Mesenchymal stem cell (in vitro differentiated cells and primary cell): ENCODE data around the gene GPC4.

Source experiments
- DNase-seq: peaks from one replicate; pipeline ENCODE4 v3.0.0-alpha.2; 2013
- H2AFZ ChIP-seq: one replicate; pipeline ENCODE4 v1.6.1; 2013; ENCODE audit warnings: low read depth, mild to moderate bottlenecking, control low read depth, inconsistent platforms, low read length, moderate library complexity
- H2AK5ac ChIP-seq: 2 replicates; pipeline ENCODE4 v1.6.1; 2013; ENCODE audit warnings: low read length, moderate library complexity, mild to moderate bottlenecking, inconsistent platforms; ENCODE audit not compliant: severe bottlenecking
- H2BK120ac ChIP-seq: one replicate; pipeline ENCODE4 v1.6.1; 2013; ENCODE audit warnings: low read depth, mild to moderate bottlenecking, inconsistent platforms, low read length, moderate library complexity
- H2BK12ac ChIP-seq, 2 experiments: one replicate each; pipeline ENCODE4 v1.6.1; 2013; ENCODE audit warnings: inconsistent platforms in 2 of 2, low read length in 2 of 2, mild to moderate bottlenecking in 2 of 2, moderate library complexity in 2 of 2, control low read depth in 1 of 2
- H2BK15ac ChIP-seq: one replicate; pipeline ENCODE4 v1.6.1; 2013; ENCODE audit warnings: mild to moderate bottlenecking, low read depth, inconsistent platforms; ENCODE audit not compliant: poor library complexity, severe bottlenecking
- H2BK5ac ChIP-seq: 2 replicates; pipeline ENCODE4 v1.6.1; 2013; ENCODE audit warnings: low read depth, mild to moderate bottlenecking, low read length, control low read depth, inconsistent platforms; ENCODE audit not compliant: poor library complexity, severe bottlenecking
- H3K14ac ChIP-seq, 2 experiments: one replicate each; pipeline ENCODE4 v1.6.1; 2013; ENCODE audit warnings: inconsistent platforms in 2 of 2, low read length in 2 of 2, control low read depth in 1 of 2, mild to moderate bottlenecking in 1 of 2, moderate library complexity in 1 of 2
- H3K18ac ChIP-seq, 2 experiments: one replicate each; pipeline ENCODE4 v1.6.1; 2013; ENCODE audit warnings: inconsistent platforms in 2 of 2, low read length in 2 of 2, control low read depth in 1 of 2, low read depth in 1 of 2, mild to moderate bottlenecking in 1 of 2
- H3K23ac ChIP-seq, 2 experiments: one replicate each; pipeline ENCODE4 v1.6.1; 2013; ENCODE audit warnings: inconsistent platforms in 2 of 2, low read length in 2 of 2, mild to moderate bottlenecking in 2 of 2, moderate library complexity in 2 of 2, control low read depth in 1 of 2
- H3K27ac ChIP-seq: 2 replicates; pipeline ENCODE4 v1.5.1; 2013; ENCODE audit warnings: mild to moderate bottlenecking, moderate library complexity, low read length, control low read depth, inconsistent platforms; ENCODE audit not compliant: poor library complexity, severe bottlenecking
- H3K27me3 ChIP-seq, 2 experiments: 2 replicates each; pipeline versions ENCODE4 v1.6.1 to v1.7.0; 2013; ENCODE audit warnings: low read length in 2 of 2, mild to moderate bottlenecking in 2 of 2, moderate library complexity in 2 of 2, control low read depth in 1 of 2, inconsistent platforms in 1 of 2; ENCODE audit not compliant: control insufficient read depth in 1 of 2, insufficient read depth in 1 of 2
- H3K36me3 ChIP-seq, 2 experiments: 2 replicates each; pipeline versions ENCODE4 v1.6.1 to v1.7.0; 2013; ENCODE audit warnings: low read length in 2 of 2, control low read depth in 1 of 2, inconsistent platforms in 1 of 2, low read depth in 1 of 2, mild to moderate bottlenecking in 1 of 2; ENCODE audit not compliant: insufficient read depth in 2 of 2, control insufficient read depth in 1 of 2
- H3K4ac ChIP-seq, 2 experiments: one replicate each; pipeline ENCODE4 v1.6.1; 2013; ENCODE audit warnings: inconsistent platforms in 2 of 2, low read length in 2 of 2, mild to moderate bottlenecking in 2 of 2, moderate library complexity in 2 of 2, control low read depth in 1 of 2, low read depth in 1 of 2
- H3K4me1 ChIP-seq: 2 replicates; pipeline ENCODE4 v1.6.1; 2013; ENCODE audit warnings: low read depth, low read length, control low read depth; ENCODE audit not compliant: control insufficient read depth, insufficient read depth
- H3K4me2 ChIP-seq: 2 replicates; pipeline ENCODE4 v1.6.1; 2013; ENCODE audit warnings: low read length, mild to moderate bottlenecking, inconsistent platforms; ENCODE audit not compliant: poor library complexity, severe bottlenecking
- H3K4me3 ChIP-seq, 2 experiments: 2 replicates each; pipeline versions ENCODE4 v1.5.1 to v1.7.0; 2013; ENCODE audit warnings: low read length in 2 of 2, mild to moderate bottlenecking in 2 of 2, control low read depth in 1 of 2, low read depth in 1 of 2; ENCODE audit not compliant: insufficient read depth in 1 of 2
- H3K79me1 ChIP-seq: replicated peaks from 2 replicates; pipeline ENCODE4 v1.6.1; 2013; ENCODE audit warnings: mild to moderate bottlenecking, control low read depth, low read length, inconsistent platforms; ENCODE audit not compliant: poor library complexity, severe bottlenecking
- H3K9ac ChIP-seq: 2 replicates; pipeline ENCODE4 v1.7.0; 2013; ENCODE audit warnings: mild to moderate bottlenecking, low read length, moderate library complexity
- H3K9me3 ChIP-seq: 2 replicates; pipeline ENCODE4 v1.7.0; 2013; ENCODE audit warnings: mild to moderate bottlenecking, low read length; ENCODE audit not compliant: control insufficient read depth
- H4K8ac ChIP-seq: one replicate; pipeline ENCODE4 v1.6.1; 2013; ENCODE audit warnings: inconsistent platforms, mild to moderate bottlenecking, low read length, moderate library complexity
- H4K91ac ChIP-seq: one replicate; pipeline ENCODE4 v1.6.1; 2013; ENCODE audit warnings: mild to moderate bottlenecking, low read length, inconsistent platforms
- WGBS: methylation state at CpG from one replicate; pipeline ENCODE4 v1.1.7; 2013; ENCODE audit warnings: mixed read lengths; 5-methylcytosine and 5-hydroxymethylcytosine counted together

GPC4 gene

GRCh38 chrX:133333154-133333750, 82.0 kb downstream of the GPC4 start:
- Histone ChIP-seq H3K27ac (no peak overlapping the region), H2BK15ac (no peak overlapping the region), H3K4me1 (no peaks in the 10 kb centered on the region), H2BK120ac (no peak overlapping the region), H3K27me3 (peaks cover 0 to 3% of the 10 kb centered on the region in 2 experiments), H3K79me1 (peaks cover 5% of the 10 kb centered on the region), H3K9ac (no peak overlapping the region), H3K36me3 (peaks cover 0 to 19% of the 10 kb centered on the region in 2 experiments), H4K91ac (no peak overlapping the region), H2AK5ac (no peak overlapping the region), H3K9me3 (no peaks in the 10 kb centered on the region), H2AFZ (no peak overlapping the region), H3K4me3 (no peak overlapping the region), H2BK12ac (no peak overlapping the region), H3K14ac (no peak overlapping the region), H3K23ac (no peak overlapping the region), H3K18ac (no peak overlapping the region), H3K4me2 (no peak overlapping the region), H4K8ac (no peak overlapping the region), H2BK5ac (no peak overlapping the region), H3K4ac (no peak overlapping the region)
- no peak for DNase-seq
- WGBS: 85% methylated on average over 3 of the region's 4 CpGs

- Histone ChIP-seq H2BK120ac (no peak overlapping the region), H3K27ac (no peak overlapping the region), H3K14ac (no peak overlapping the region), H2AK5ac (no peak overlapping the region), H3K23ac (no peak overlapping the region), H3K9ac (no peak overlapping the region), H3K18ac (no peak overlapping the region), H3K4me2 (no peak overlapping the region), H2BK5ac (no peak overlapping the region), H3K9me3 (no peaks in the 10 kb centered on the region), H2BK15ac (no peak overlapping the region), H3K4me1 (no peaks in the 10 kb centered on the region), H3K27me3 (peaks cover 0 to 3% of the 10 kb centered on the region in 2 experiments), H3K4ac (no peak overlapping the region), H3K79me1 (peaks cover 5% of the 10 kb centered on the region), H4K8ac (no peak overlapping the region), H3K36me3 (peaks cover 0 to 14% of the 10 kb centered on the region in 2 experiments), H2AFZ (no peak overlapping the region), H2BK12ac (no peak overlapping the region), H3K4me3 (no peak overlapping the region), H4K91ac (no peak overlapping the region)
- DNase-seq: no peak
- WGBS: 100% methylated on average over 1 of the region's 4 CpGs
These were observed 82.6 kb downstream of the GPC4 start for GRCh38 chrX:133332737-133333136.

- H3K36me3 ChIP-seq: peaks cover 0 to 9% of the 10 kb centered on the region in 2 experiments
- H3K27ac ChIP-seq: no peak overlapping the region
- H2BK120ac ChIP-seq: no peak overlapping the region
- no peak overlapping the region for H3K4me3 ChIP-seq
- no peak overlapping the region for H2BK15ac ChIP-seq
- DNase-seq: no peak
- H2AFZ ChIP-seq: no peak overlapping the region
- no peak overlapping the region for H3K9ac ChIP-seq
- WGBS: 79% methylated on average over 1 of the region's 4 CpGs
- H3K79me1 ChIP-seq: peaks cover 4% of the 10 kb centered on the region
- H2BK5ac ChIP-seq: no peak overlapping the region
- H3K4me2 ChIP-seq: no peak overlapping the region
- H2BK12ac ChIP-seq: no peak overlapping the region
- H3K4me1 ChIP-seq: no peaks in the 10 kb centered on the region
- no peak overlapping the region for H3K4ac ChIP-seq
- H2AK5ac ChIP-seq: no peak overlapping the region
- H4K8ac ChIP-seq: no peak overlapping the region
- no peaks in the 10 kb centered on the region for H3K9me3 ChIP-seq
- no peak overlapping the region for H3K14ac ChIP-seq
- H3K18ac ChIP-seq: no peak overlapping the region
- H3K23ac ChIP-seq: no peak overlapping the region
- no peak overlapping the region for H4K91ac ChIP-seq
- H3K27me3 ChIP-seq: peaks cover 0 to 3% of the 10 kb centered on the region in 2 experiments
These were observed 84.3 kb downstream of the GPC4 start for GRCh38 chrX:133330956-133331355.

GRCh38 chrX:133325422-133325821, 89.9 kb downstream of the GPC4 start:
- Histone ChIP-seq H3K4ac (no peak overlapping the region), H3K9me3 (no peaks in the 10 kb centered on the region)

More at GRCh38 chrX:133325422-133325821, 89.9 kb downstream of the GPC4 start:
- Histone ChIP-seq H3K36me3 (peaks cover 0 to 15% of the 10 kb centered on the region in 2 experiments), H3K4me1 (no peaks in the 10 kb centered on the region), H2BK12ac (no peak overlapping the region), H3K27me3 (no peaks in the 10 kb centered on the region), H3K4me2 (no peak overlapping the region), H3K23ac (no peak overlapping the region), H2AFZ (no peak overlapping the region), H3K27ac (no peak overlapping the region), H3K4me3 (no peak overlapping the region), H3K14ac (no peak overlapping the region), H4K91ac (no peak overlapping the region), H3K18ac (no peak overlapping the region), H4K8ac (no peak overlapping the region), H2AK5ac (no peak overlapping the region), H2BK120ac (no peak overlapping the region), H3K79me1 (no peaks in the 10 kb centered on the region), H2BK15ac (no peak overlapping the region), H2BK5ac (no peak overlapping the region), H3K9ac (no peak overlapping the region)
- no peak for DNase-seq
